HPDE6-E6E7 (cell line): ENCODE results near the gene CSNK1E.
"Not testable (repeated sequence)": the region's sequence is repeated elsewhere in the genome, so short reads cannot be mapped to it uniquely, and the experiment has no call there.

Experiments used
- DNase-seq: peaks from one replicate; pipeline ENCODE4 v3.0.0; 2011; ENCODE audit warnings: missing footprints; ENCODE audit errors: extremely low spot score

The CSNK1E gene

DNA sequence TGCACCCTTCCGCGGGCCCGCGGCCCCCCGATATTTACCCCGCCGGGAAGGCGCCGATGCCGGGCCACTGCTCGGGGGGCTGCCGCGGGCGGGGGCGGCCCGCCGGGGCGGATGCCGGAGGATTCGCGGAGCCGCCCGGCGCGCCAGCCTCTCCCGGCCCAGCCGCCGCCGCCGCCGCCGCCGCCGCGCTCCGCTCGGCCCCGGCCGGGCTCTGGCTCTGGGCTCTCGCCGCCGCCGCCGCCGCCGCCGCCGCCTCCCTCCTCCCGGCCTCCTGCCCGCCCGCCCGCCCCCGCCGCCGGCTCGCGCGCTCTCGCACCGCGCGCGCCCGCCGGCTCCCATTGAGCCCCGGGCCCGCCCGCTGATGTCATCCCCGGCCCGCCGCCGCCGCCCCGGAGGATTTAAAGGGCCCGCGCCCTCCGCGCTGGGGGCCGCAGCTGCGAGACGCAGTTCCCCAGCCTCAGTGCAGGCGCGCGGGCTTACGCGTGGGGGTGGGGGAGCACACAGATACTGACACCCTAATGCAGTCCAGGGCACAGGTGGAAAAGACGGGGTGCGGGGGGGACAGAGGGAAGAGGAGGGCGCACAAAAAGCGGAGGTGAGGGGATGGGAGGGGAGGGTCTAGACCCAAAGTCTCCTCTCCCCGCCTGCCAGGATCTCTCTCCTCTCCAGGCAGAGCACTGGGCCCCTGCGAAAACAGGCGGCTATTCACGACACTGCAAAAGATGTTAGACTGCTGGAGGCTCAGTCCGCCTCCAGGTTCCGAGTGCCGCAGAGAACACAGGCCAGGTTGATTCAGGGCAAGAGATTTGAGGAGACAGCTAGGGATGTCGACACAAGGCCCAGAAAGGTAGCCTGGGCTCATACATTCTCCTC lies at the start of gene CSNK1E:
Gene CSNK1E, minus strand, starts transcription at position 312 of the 873 bp plus-strand sequence. CDS start 3,276 bp downstream, outside the sequence.
- no peak for DNase-seq

- not testable (repeated sequence) for DNase-seq
Measured at GRCh38 chr22:38365829-38366228, 48.6 kb upstream of the CSNK1E start.

DNA sequence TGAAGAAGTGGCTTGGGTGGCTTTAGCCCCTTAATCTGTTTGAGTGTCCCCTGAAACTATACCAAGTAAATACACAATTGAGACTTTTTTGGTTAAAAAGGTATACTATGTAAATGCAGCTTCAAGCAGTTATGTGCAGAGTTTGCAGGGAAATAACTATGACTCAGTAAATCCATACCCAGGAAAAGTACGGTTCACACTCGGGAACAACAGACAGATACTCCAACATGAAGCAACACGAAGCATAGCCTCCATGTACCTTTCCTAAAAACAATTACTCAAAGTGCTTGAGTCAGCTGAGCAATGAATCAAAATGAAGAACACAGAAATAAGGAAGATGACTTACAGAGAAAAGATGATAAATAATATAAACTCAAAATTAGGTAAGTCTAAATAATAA lies 47.9 kb upstream of the CSNK1E start:
- not testable (repeated sequence) for DNase-seq

- not testable (repeated sequence) for DNase-seq
Measured at GRCh38 chr22:38360560-38360959, 43.3 kb upstream of the CSNK1E start.

DNA sequence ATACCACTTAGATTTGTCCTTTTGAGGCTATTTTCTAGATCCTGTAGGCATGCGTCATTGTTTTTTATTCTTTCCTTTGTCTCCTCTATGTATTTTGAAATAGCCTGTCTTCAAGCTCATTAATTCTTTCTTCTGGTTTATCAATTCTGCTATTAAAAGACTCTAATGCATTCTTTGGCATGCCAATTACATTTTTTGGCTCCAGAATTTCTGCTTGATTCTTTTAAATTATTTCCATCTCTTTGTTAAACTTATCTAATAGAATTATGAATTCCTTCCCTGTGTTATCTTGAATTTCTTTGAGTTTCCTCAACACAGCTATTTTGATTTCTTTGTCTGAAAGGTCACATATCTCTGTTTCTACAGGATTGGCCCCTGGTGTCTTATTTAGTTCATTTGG lies 42.6 kb upstream of the CSNK1E start:
- not testable (repeated sequence) for DNase-seq

DNA sequence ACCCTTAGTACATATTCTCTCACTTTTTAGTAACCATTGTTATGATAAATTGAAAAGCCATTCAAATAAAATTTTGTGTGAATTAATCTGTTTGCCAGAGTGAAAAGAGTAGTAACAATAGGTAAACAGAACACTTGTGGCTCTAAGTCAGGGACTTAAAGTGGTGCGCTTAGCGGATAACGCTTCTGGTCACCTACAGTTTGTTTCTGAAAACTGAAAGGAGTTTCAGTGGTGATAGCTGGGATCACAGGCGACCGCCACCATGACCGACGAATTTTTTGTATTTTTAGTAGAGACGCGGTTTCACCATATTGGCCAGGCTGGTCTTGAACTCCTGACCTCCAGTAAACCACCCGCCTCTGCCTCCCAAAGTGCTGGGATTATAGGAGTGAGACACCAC lies 40.7 kb upstream of the CSNK1E start:
- DNase-seq, result not testable (repeated sequence)

GRCh38 chr22:38355275-38355674 lies 38.0 kb upstream of the CSNK1E start:
- no peak for DNase-seq

- DNase-seq, result no peak
Measured at GRCh38 chr22:38353701-38354100, 36.5 kb upstream of the CSNK1E start.

DNA sequence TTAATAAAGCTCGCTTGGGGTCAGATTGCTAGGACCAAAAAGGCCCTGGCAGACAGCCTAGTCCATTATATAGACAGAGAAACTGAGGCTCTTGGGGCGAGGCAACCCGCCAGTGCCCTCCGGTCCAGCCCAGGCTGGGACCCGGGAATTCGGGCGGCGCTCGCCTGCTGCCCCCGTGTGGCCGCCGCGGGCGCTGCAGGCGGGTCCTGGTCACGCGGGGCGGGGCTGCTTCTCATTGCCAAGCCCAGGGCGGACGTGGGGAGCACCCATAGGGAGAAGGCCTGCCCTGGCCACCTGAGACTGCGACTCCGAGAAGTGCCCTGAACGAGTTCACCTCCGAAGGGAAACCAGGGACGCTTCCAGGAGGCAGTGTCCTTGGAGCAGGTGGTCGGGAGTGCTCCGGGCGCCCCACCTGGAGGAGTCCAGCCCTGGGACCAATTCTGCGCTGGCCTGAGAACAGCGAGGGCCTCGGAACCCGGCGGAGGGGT lies 36.0 kb upstream of the CSNK1E start:
- DNase-seq, result peak; percentile 66

DNA sequence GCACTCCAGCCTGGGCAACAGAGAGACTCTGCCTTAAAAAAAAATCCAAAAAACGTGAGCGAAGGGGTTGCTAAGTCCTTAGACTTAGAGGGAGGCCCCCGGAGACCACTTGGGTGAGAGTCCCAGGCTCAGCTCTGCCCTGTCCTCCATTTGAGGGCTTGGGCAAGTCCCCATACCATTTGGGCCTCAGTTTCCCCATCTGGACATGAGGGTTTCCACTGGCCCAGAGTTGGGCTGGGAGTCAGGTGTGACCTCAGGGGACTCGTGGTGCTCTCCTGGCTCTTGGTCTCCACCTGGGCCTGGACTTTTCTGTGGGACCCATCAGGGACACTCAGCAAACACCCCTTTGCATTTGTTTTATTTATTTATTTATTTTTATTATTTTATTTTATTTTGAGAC lies 35.2 kb upstream of the CSNK1E start:
- no peak for DNase-seq

DNA sequence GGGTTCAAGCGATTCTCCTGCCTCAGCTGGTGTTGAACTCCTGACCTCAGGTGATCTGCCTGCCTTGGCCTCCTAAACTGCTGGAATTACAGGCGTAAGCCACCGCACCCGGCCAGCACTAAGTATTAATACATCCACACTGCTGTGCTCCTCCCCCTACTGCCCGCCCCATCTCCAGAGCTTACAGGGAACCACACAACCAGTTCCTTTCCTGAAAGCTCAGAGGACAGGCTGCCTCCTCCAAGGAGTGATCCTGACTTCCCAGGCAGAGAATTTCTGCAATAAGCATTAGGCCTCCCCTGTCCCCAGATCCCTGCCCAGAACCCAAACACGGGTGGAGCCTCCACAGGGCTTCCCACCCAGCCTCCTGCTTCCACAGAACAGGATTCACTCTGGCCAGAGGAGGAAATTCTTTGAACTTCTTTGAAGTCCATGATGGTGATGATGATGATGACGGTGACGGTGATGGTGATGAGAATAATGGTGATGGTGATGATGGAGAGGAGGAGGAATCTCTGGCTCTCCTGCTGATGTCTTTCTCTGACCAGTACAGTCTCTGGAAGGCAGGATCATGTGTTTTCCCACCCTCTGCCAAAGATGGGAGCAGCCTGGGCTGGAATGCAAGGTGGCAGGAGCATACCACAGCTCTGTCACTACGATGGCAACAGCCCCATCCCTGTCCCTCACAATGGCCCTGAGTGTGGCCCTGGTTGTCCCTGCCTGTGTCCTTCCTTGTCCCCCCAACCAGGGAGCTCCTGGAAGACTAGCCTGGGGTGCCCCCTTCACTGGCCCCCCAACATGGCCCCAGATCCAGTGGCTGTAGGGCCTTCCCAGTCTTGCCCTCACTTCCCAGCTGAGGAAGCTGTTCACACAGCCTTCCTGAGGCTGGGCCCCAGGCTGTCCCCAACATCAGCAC lies 33.5 kb upstream of the CSNK1E start:
- no peak for DNase-seq

GRCh38 chr22:38348751-38349496 lies 31.7 kb upstream of the CSNK1E start:
- no peak for DNase-seq

- peak; percentile 93 for DNase-seq
Measured at GRCh38 chr22:38347944-38348750, 30.9 kb upstream of the CSNK1E start.

DNA sequence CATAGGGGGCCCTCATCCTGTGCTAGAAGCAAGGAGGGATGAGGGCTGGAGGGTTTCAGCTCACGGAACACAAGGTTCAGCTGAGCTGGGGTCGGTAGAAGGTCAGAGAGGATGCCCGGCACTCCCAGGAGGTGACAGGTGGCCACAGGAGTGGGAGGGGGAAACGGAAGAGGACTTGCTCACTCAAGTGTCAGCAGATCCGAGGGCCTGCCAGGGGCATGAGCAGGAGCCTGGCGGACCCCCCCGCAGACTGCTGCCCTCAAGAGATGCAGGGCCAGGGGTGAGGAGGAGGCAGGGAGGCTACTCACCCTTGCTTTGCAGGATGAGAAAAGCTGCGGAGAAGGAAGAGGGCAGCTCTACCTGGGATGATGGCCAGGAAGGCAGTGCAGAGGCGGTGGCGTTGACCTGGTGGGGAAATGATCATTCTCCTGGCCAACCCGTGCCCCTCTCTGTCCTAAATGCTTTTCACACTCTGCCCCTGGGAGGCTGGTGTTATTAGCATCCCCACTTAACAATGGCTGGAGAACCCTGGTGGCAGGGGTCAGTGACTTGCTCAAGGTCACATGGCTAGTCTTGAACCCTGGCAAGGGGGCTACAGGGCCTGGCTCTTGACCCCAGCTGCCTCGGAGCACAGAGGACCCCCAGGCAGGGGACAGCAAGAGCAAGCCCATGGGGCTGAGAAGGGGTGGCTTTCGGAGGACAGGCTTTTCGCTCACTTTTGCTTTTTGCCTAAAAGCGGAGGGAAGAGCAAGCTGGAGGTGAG lies 30.1 kb upstream of the CSNK1E start:
- DNase-seq, result no peak

DNA sequence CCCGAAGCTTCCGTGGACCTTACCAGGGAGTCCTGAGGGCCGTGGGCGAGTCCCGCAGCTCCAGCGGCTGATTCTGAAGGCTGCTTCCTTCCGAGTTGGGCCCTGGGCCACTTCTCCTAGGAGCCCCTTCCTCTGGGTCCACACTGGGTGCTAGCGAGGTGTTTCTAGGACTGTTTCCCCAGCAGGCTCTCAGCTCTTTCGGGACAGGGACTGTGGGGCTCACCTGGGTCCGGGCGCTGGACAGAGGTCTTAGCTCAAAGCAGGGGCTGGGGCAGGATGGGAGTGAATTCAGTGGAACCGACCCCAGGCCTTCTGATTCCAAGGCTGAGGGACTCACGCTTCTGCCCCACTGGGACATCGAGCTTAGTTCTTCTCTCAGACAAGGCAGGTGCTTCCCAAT lies 29.3 kb upstream of the CSNK1E start:
- DNase-seq, result no peak

DNA sequence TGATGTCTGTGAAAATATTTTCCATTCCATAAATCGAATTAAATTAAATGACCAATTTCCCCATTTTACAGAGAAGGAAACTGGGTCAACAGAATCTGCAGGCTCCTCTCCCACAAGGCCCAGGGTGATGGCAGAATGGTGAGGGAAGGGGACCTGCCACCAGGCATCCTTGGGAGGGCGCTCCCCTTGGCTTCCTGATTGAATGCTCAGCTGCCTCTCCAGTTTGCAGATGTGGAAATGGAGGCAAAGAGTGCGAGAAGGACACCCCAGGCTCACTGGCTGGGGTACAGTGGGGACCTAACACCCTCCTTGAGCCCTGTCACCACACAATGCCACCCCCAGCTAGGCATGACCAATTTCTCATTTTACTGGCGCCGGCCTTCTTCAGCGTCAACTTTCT lies 28.5 kb upstream of the CSNK1E start:
- no peak for DNase-seq

GRCh38 chr22:38339893-38340292 lies 22.7 kb upstream of the CSNK1E start:
- not testable (repeated sequence) for DNase-seq

- DNase-seq, result no peak
Measured at GRCh38 chr22:38338772-38339379, 21.6 kb upstream of the CSNK1E start.

- no peak for DNase-seq
Measured at GRCh38 chr22:38336699-38337098, 19.5 kb upstream of the CSNK1E start.

DNA sequence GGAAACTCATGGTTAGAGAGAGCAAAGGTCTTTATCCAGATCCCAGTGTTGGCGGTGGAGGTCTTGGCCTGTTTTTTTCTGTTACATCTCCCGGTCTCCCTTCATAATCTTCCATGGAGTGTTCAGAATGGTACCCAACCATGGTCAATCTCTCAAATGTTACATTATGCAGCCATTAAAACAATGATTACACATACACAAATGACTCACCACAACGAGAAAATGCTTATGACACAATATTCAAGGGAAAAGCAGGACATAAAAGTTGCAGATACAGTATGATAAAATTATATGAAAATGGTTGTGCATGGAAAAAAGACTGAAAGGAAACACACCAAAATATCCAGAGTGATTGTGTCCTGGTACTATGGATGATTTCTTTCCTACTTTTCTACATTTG lies 17.8 kb upstream of the CSNK1E start:
- no peak for DNase-seq
